Heart left ventricle (tissue), 16 donors: Measurements from ENCODE around the gene CLSTN3. TPM values are rescaled to one million over a fixed set of nuclear protein-coding genes. Genes with fewer than 3 reads are reported as not detected.
"Not testable (repeated sequence)": the region's sequence is repeated elsewhere in the genome, so short reads cannot be mapped to it uniquely, and the experiment has no call there.

ENCODE experiments used
- ATAC-seq, 4 donors: fragments of 200-7000 bp; cut with Tn5 transposase; one replicate each; pipeline ENCODE4 v1.9.1; 2020 to 2022; ENCODE audit warnings: moderate library complexity in 4 of 4, mild to moderate bottlenecking in 3 of 4, moderate number of reproducible peaks in 1 of 4
- DNase-seq, 5 donors: peaks; one replicate each; pipeline ENCODE4 v3.0.0-alpha.2; 2020
- H3K27ac ChIP-seq, 12 donors: fragments of 200-600 bp; sonication (generic) in 4 of 12; one replicate each; pipeline versions ENCODE4 v1.5.0 to v1.8.0; 2016 to 2022; ENCODE audit warnings: mild to moderate bottlenecking in 2 of 12
- H3K27me3 ChIP-seq, 9 donors: fragments of 200-600 bp; sonication (generic) in 2 of 9; one replicate each; pipeline versions ENCODE4 v1.5.1 to v1.8.0; 2016 to 2022; ENCODE audit warnings: mild to moderate bottlenecking in 3 of 9
- H3K36me3 ChIP-seq, 9 donors: fragments of 200-600 bp; sonication (generic) in 2 of 9; one replicate each; pipeline versions ENCODE4 v1.5.0 to v1.8.0; 2018 to 2022; ENCODE audit warnings: mild to moderate bottlenecking in 2 of 9
- H3K4me1 ChIP-seq, 12 donors: fragments of 200-600 bp; sonication (generic) in 4 of 12; one replicate each; pipeline versions ENCODE4 v1.5.0 to v1.8.0; 2016 to 2022; ENCODE audit warnings: mild to moderate bottlenecking in 3 of 12
- H3K4me3 ChIP-seq, 12 donors: fragments of 200-600 bp; sonication (generic) in 4 of 12; one replicate each; pipeline versions ENCODE4 v1.5.0 to v1.8.0; 2017 to 2022; ENCODE audit warnings: mild to moderate bottlenecking in 9 of 12, moderate library complexity in 4 of 12
- H3K9me3 ChIP-seq, 12 donors: fragments of 200-600 bp; sonication (generic) in 4 of 12; one replicate each; pipeline versions ENCODE4 v1.5.0 to v1.8.0; 2016 to 2022; ENCODE audit warnings: mild to moderate bottlenecking in 1 of 12
- POLR2A ChIP-seq, 2 donors: fragments of 450-650 bp; IDR thresholded peaks; one replicate each; pipeline ENCODE4 v1.6.1; 2017; ENCODE audit warnings: antibody characterized with exemption in 2 of 2, mild to moderate bottlenecking in 2 of 2, moderate library complexity in 2 of 2
- WGBS, 4 donors: extraction: QIAGEN DNeasy Blood & Tissue Kit in 2 of 4; methylation state at CpG; one replicate each; pipeline versions ENCODE4 v1.1.5 to v1.1.7; 2013 to 2018; 5-methylcytosine and 5-hydroxymethylcytosine counted together
- intact Hi-C, 10 donors: fragments of 100-400 bp; cut with DNase I; formaldehyde crosslinking; loops; one replicate each; pipeline versions ENCODE4 v1.11.1 to v1.14.2; 2022
- polyA plus RNA-seq, 2 donors: library from polyadenylated mRNA; stranded (reverse); fragments of 200-250 nt; gene quantifications; one replicate each; pipeline ENCODE4 v1.2.3, GENCODE V29; 2013
- total RNA-seq, 9 donors: library from RNA; depleted of rRNA in 2 of 9; stranded (reverse); fragments of >200 nt in 2 of 9; fragmentation: NEBNext Ultra II Directional in 3 of 9; extraction: Animal tissue kit (Norgen Biotek cat#: 25700) in 3 of 9; gene quantifications; one replicate each; pipeline versions ENCODE4 v1.1.0 to v1.2.4, GENCODE V29; 2016 to 2023
- TF ChIP-seq, protein P1 (sequence below), 12 donors: fragments of 200-600 bp; sonication (generic) in 4 of 12; IDR thresholded peaks; one replicate each; pipeline versions ENCODE4 v1.5.0 to v1.8.0; 2018 to 2022; ENCODE audit warnings: antibody characterized with exemption in 12 of 12, mild to moderate bottlenecking in 5 of 12
- donor health status: ischemic (EF 13 %, LVEDD 7.1; RV severe dilation, severe dysfunction).
- donor health status: healthy with polysubstance abuse.
- donor health status: DM: no; HTN: yes; CAD: no.
- donor health status: DM: no; HTN: no; CAD: no.
- donor health status: ischemic (EF 25% LVEDD 6.9; RV normal size, moderate dysfunction).
- donor health status: ischemic (EF 25% LVEDD 5.7; RV mildly dilated, moderate dysfunction).
- donor health status: healthy.
- donor health status: DM: yes; HTN: yes; CAD: no.
- donor health status: ischemic (EF 35%, LVEDD 5.7; RV mildly dilated, moderate dysfunction).
- donor health status: nonischemic (EF 11% LVEDD 7.7; RV severe dilation, severe dysfunction).
- donor health status: DM: yes; HTN: yes; CAD: no.
- donor health status: PGD.
- donor health status: ischemic (EF 29% LVEDD 5.4; RV normal size, mild dysfunction).
- donor health status: nonischemic (EF 23%, LVEDD 6.1; RV moderate dilation, normal function).

CLSTN3 gene
- total and polyA plus RNA-seq, 11 donors, result 3.1 to 18.7 (median 4.1) TPM

DNA sequence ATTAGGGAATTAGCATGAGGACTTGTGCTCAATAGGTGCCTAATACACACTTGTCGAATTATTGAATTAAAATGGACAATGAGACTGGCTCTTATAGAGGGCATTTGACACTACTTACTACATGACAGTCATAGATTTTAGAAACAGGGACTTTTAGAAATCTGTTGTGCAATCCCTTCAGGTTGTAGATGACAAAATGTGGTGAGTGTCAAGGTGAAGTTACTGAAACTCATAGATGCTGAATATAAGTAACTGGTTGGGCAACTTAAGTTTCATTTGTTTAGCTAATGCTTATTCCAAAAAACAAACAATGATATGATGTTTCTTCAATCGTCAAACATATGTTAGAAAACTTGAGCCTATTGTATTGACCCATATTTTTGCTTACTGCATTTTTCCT, 46.4 kb downstream of the CLSTN3 start:
- Histone ChIP-seq H3K27me3 (peaks cover 0 to 23% (median 3%) of the 10 kb centered on the region in 9 donors), H3K36me3 (no peaks in the 10 kb centered on the region), H3K9me3 (peaks cover 0 to 8% (median 0%) of the 10 kb centered on the region in 12 donors), H3K27ac (no peak overlapping the region), H3K4me3 (no peak overlapping the region), H3K4me1 (no peaks in the 10 kb centered on the region)
- ATAC-seq (no peak), DNase-seq (no peak)
- 48 to 69% (median 51%) methylated on average over 2 of the region's 2 CpGs for WGBS, 4 donors
- TF ChIP-seq POLR2A (IDR thresholded peaks at IDR 0.05), result no peak
- TF ChIP-seq, protein P1, sequence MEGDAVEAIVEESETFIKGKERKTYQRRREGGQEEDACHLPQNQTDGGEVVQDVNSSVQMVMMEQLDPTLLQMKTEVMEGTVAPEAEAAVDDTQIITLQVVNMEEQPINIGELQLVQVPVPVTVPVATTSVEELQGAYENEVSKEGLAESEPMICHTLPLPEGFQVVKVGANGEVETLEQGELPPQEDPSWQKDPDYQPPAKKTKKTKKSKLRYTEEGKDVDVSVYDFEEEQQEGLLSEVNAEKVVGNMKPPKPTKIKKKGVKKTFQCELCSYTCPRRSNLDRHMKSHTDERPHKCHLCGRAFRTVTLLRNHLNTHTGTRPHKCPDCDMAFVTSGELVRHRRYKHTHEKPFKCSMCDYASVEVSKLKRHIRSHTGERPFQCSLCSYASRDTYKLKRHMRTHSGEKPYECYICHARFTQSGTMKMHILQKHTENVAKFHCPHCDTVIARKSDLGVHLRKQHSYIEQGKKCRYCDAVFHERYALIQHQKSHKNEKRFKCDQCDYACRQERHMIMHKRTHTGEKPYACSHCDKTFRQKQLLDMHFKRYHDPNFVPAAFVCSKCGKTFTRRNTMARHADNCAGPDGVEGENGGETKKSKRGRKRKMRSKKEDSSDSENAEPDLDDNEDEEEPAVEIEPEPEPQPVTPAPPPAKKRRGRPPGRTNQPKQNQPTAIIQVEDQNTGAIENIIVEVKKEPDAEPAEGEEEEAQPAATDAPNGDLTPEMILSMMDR (IDR thresholded peaks at IDR 0.05), result no peak
- intact Hi-C loops, result no loop called here

DNA sequence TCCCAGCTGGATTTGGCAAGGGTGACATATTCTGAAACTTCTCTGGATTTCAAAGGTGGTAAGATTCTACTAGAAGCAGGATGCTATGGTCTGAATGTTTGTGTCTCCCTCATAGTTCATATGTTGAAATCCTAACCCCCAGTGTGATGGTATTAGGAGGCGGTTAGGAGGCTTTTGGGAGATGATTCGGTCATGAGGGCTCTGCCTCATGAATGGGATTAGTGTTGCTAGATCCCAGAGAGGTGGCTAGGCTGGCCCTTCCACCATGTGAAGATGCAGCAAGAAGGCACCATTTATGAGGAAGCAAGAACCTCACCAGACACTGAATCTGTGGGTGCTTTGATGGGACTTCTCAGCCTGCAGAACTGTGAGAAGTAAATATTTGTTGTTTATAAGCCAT, 48.3 kb downstream of the CLSTN3 start:
- Histone ChIP-seq H3K4me1 (no peaks in the 10 kb centered on the region), H3K27me3 (peaks cover 0 to 23% (median 3%) of the 10 kb centered on the region in 9 donors), H3K36me3 (no peaks in the 10 kb centered on the region), H3K27ac (no peak overlapping the region), H3K4me3 (no peak overlapping the region), H3K9me3 (peaks cover 0 to 3% (median 0%) of the 10 kb centered on the region in 12 donors)
- no peak for DNase-seq
- 87 to 97% (median 89%) methylated on average over 2 of the region's 2 CpGs for WGBS, 4 donors
- no peak for ATAC-seq
- intact Hi-C loops, result no loop called here
- TF ChIP-seq, protein P1 (IDR thresholded peaks at IDR 0.05), result no peak

DNA sequence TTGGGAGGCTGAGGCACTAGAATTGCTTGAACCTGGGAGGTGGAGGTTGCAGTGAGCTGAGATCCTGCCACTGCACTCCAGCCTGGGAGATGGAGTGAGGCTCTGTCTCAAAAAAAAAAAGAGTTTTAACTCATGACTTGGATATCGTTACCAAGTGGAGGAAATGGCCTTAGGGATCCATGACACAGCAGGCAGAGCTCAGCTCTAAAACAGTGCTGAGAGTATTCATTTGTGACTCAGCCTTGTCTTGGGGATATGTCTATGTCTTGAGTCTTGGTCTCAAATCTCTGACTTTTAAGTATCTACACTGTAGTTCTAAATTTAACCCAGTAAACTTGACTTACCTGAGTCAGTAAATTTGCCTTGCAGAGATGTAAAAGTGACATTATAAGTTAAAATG, 50.5 kb downstream of the CLSTN3 start:
- DNase-seq (no peak), ATAC-seq (no peak)
- Histone ChIP-seq H3K27me3 (peaks cover 0 to 23% (median 3%) of the 10 kb centered on the region in 9 donors), H3K4me3 (no peak overlapping the region), H3K9me3 (peaks cover 0 to 3% (median 0%) of the 10 kb centered on the region in 12 donors), H3K27ac (no peak overlapping the region), H3K4me1 (no peaks in the 10 kb centered on the region), H3K36me3 (no peaks in the 10 kb centered on the region)
- TF ChIP-seq POLR2A (IDR thresholded peaks at IDR 0.05), result no peak
- intact Hi-C loops, result no loop called here
- 55 to 72% (median 66%) methylated on average over 1 of the region's 1 CpG for WGBS, 4 donors

DNA sequence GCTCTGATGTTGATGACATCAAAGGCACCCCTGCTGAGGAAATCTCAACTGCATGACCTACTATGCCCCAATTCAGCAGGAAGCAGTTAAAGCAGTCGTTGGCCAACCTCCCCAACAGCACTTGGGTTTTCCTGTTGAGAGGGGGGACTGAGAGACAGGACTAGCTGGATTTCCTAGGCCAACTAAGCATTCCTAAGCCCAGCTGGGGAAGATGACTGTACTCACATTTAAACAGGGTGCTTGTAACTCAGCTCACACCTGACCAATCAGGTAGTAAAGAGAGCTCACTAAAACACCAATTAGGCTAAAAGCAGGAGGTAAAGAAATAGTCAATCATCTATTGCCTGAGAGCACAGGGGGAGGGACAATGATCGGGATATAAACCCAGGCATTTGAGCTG, 55.9 kb downstream of the CLSTN3 start:
- not testable (repeated sequence) for H3K4me3 ChIP-seq, H3K36me3 ChIP-seq, ATAC-seq, H3K27ac ChIP-seq, DNase-seq, H3K27me3 ChIP-seq, H3K9me3 ChIP-seq
- intact Hi-C loops, result loop anchor here in 2 of 10 donors (5.0 kb wide), 1 partner anchor 44 kb away; no protein-coding TSS in a partner anchor
- WGBS, 4 donors, result 48 to 57% (median 51%) methylated on average over 2 of the region's 2 CpGs
- peaks cover 4 to 29% (median 13%) of the 10 kb centered on the region in 12 donors for H3K4me1 ChIP-seq

DNA sequence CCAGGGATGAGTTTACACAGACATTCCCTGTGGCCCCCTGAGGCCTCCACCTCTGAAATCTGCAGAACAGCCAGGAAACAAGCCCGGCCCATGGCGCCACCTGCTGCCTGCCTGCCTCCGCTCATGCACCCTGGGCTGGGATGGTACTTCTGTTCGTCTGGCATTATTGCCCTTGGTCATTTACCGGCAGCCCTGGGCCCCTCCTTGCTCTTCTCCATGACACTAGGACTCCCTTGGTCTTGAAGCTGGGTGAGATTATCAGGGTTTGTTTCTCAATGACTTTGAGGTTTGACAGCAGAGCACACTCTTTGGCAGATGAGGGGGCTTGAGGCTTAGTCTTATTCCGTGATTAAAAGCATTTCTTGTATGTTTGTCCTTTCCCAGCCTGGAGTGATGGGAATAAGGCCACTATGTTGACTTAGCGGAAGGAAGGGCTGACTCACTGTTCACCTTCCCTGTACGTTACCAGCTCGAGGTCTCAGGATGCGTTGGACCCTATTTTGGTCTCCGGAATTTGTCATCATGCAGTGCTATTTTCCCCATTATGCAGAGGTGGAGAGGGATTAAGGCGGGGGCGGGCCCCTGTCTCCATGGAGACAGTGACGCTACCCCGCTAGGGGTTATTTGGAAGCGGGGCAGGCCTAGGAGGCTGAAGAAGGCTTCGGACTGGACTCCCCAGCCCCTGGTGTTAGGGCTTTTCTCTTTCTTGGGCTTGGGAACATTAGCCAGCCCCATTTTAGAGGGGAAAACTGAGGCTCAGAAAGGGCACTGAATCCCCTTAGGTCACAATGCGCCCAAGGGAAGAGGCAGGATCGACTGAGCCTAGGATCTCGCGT, 58.6 kb downstream of the CLSTN3 start:
- ATAC-seq, result peak; percentile 58 to 79 (median 66)

More for the DNA sequence above, 58.6 kb downstream of the CLSTN3 start:
- intact Hi-C loops, result loop anchor here in 2 of 10 donors (5.0 kb wide), 1 partner anchor 46 kb away; no protein-coding TSS in a partner anchor
- Histone ChIP-seq H3K27ac (peak overlapping the region; percentile 68 to 97 (median 87)), H3K36me3 (peaks cover 0 to 26% (median 17%) of the 10 kb centered on the region in 9 donors), H3K9me3 (no peaks in the 10 kb centered on the region), H3K4me3 (peak overlapping the region; percentile 67 to 95 (median 78)), H3K27me3 (no peaks in the 10 kb centered on the region), H3K4me1 (peaks cover 4 to 30% (median 13%) of the 10 kb centered on the region in 12 donors)
- TF ChIP-seq POLR2A (IDR thresholded peaks at IDR 0.05), result peak in 1 of 2 donors; percentile 5
- TF ChIP-seq, protein P1 (IDR thresholded peaks at IDR 0.05), result peak; percentile 34 to 70 (median 53)
- peak; percentile 59 to 76 (median 70) for DNase-seq
- 2 to 4% (median 3%) methylated on average over 21 of the region's 21 CpGs for WGBS, 4 donors
